Measurements from ENCODE around the gene NOSIP.

Gene NOSIP

DNA sequence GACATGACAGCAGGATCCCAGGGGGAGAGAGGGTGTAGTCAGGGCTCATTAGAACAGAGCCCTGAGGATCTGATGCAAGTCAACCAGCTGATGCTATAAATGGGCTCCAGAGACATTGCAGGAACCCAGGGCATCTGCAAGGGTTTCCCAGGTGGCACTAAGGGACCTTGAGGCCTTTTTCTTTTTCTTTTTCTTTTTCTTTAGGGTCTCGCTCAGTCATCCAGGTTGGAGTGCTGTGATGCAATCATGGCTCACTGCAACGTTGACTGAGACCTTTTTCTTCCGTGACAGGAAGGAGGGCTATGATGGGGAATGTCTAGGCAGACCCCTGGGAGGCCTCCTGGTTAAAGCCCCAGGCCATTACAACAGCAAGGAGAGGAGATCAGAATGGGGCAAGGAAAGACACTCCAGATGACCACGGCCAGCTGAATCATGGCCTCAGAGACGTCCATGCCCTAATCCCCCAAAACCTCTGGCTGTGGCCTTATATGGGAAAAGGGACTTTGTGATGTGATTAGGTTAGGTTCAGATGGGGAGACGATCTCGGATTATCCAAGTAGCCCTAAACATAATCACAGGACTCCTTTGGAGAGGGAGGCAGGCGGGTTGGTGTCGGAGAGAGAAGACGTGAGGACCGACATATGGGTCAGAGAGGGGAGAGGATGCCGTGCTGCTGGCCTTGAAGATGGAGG, 72.4 kb downstream of the NOSIP start:
- no peak for DNase-seq (ENCODE audit: low read depth, low spot score)

DNA sequence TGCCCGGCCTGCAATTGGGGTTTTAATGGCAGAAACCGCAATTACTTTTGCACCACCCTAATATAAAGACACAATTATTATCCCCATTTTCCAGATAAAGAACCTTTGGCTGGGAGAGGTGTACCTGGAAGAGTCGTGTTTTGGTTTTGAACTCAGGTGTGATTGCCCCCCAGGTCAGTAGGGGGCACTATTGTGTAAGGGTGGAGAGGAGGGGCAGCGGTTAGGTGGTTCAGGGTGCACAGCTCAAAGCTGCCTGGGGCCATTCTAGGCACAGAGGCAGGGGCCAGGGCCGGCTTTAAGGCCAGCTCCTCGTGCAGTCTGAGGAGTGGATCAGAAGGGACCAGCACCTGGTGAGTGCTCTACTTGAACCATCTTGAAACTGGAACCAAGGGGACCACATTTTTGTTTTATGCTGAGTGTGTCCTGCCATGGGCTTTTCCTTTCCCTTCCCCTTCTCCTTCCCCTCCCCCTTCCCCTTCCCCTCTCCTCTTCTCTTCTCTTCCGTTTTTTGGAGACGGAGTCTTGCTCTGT, 73.7 kb downstream of the NOSIP start:
- no peak for DNase-seq (ENCODE audit: low read depth, low spot score)
